Raji (cell line): ENCODE data around the gene ZNF32.

Experiments used
- POLR2A ChIP-seq: IDR thresholded peaks from 2 replicates; pipeline ENCODE4 v1.6.1; 2011; ENCODE audit warnings: low read depth, low read length, control low read depth; ENCODE audit not compliant: insufficient read depth

The ZNF32 gene

GRCh38 chr10:43683451-43684291, 35.0 kb upstream of the ZNF32 start:
- no peak for TF ChIP-seq POLR2A

- TF ChIP-seq POLR2A: no peak
These were observed 34.3 kb upstream of the ZNF32 start for GRCh38 chr10:43682956-43683355.

- TF ChIP-seq POLR2A: no peak
These were observed 33.0 kb upstream of the ZNF32 start for GRCh38 chr10:43681721-43682120.

- no peak for TF ChIP-seq POLR2A
These were observed 32.5 kb upstream of the ZNF32 start for GRCh38 chr10:43681220-43681619.

- no peak for TF ChIP-seq POLR2A
These were observed 31.4 kb upstream of the ZNF32 start for GRCh38 chr10:43680035-43680434.

- no peak for TF ChIP-seq POLR2A
These were observed 30.8 kb upstream of the ZNF32 start for GRCh38 chr10:43679509-43679908.

- TF ChIP-seq POLR2A: no peak
These were observed 30.0 kb upstream of the ZNF32 start for GRCh38 chr10:43678654-43679053.

- no peak for TF ChIP-seq POLR2A
These were observed 28.2 kb upstream of the ZNF32 start for GRCh38 chr10:43676901-43677300.

GRCh38 chr10:43676331-43676730, 27.6 kb upstream of the ZNF32 start:
- TF ChIP-seq POLR2A: no peak

- TF ChIP-seq POLR2A: no peak
These were observed 26.0 kb upstream of the ZNF32 start for GRCh38 chr10:43674553-43675210.

- no peak for TF ChIP-seq POLR2A
These were observed 24.8 kb upstream of the ZNF32 start for GRCh38 chr10:43673471-43673870.

GRCh38 chr10:43671659-43672531, 23.2 kb upstream of the ZNF32 start:
- TF ChIP-seq POLR2A: no peak

- TF ChIP-seq POLR2A: no peak
These were observed 20.7 kb upstream of the ZNF32 start for GRCh38 chr10:43669386-43669785.

- TF ChIP-seq POLR2A: no peak
These were observed 19.2 kb upstream of the ZNF32 start for GRCh38 chr10:43667761-43668386.

- no peak for TF ChIP-seq POLR2A
These were observed 18.6 kb upstream of the ZNF32 start for GRCh38 chr10:43667317-43667731.
